Mesendoderm (in vitro differentiated cells): Measurements from ENCODE around the gene GABRB3.

Source experiments
- DNase-seq: peaks from one replicate; pipeline ENCODE4 v3.0.0; 2013
- H2AK5ac ChIP-seq: 2 replicates; pipeline ENCODE4 v1.6.1; 2013; ENCODE audit warnings: low read length, inconsistent platforms
- H2BK120ac ChIP-seq: 2 replicates; pipeline ENCODE4 v1.6.1; 2013; ENCODE audit warnings: low read depth, mild to moderate bottlenecking, low read length, moderate library complexity, mixed read lengths
- H2BK15ac ChIP-seq: replicated peaks from 2 replicates; pipeline ENCODE4 v1.6.1; 2013; ENCODE audit warnings: low read depth, mild to moderate bottlenecking, moderate library complexity
- H2BK5ac ChIP-seq: 2 replicates; pipeline ENCODE4 v1.6.1; 2013; ENCODE audit warnings: low read length, inconsistent platforms
- H3K18ac ChIP-seq: 2 replicates; pipeline ENCODE4 v1.6.1; 2013; ENCODE audit warnings: mild to moderate bottlenecking, low read length, mixed read lengths
- H3K23ac ChIP-seq: one replicate; pipeline ENCODE4 v1.6.1; 2013; ENCODE audit warnings: low read length
- H3K27ac ChIP-seq: 2 replicates; pipeline ENCODE4 v1.5.1; 2013; ENCODE audit warnings: low read depth, mild to moderate bottlenecking, inconsistent platforms, low read length, moderate library complexity
- H3K27me3 ChIP-seq: 2 replicates; pipeline ENCODE4 v1.6.1; 2013; ENCODE audit warnings: low read length, control low read depth, mild to moderate bottlenecking, inconsistent platforms; ENCODE audit not compliant: insufficient read depth, poor library complexity
- H3K36me3 ChIP-seq: 2 replicates; pipeline ENCODE4 v1.6.1; 2013; ENCODE audit warnings: low read length, inconsistent platforms; ENCODE audit not compliant: control insufficient read depth, insufficient read depth
- H3K4ac ChIP-seq: one replicate; pipeline ENCODE4 v1.6.1; 2013; ENCODE audit warnings: low read depth, mild to moderate bottlenecking, low read length, moderate library complexity
- H3K4me1 ChIP-seq: 2 replicates; pipeline ENCODE4 v1.6.1; 2013; ENCODE audit warnings: low read depth, low read length, inconsistent platforms; ENCODE audit not compliant: control insufficient read depth
- H3K4me2 ChIP-seq: 2 replicates; pipeline ENCODE4 v1.6.1; 2013; ENCODE audit warnings: low read length
- H3K4me3 ChIP-seq: 2 replicates; pipeline ENCODE4 v1.5.1; 2013; ENCODE audit warnings: mild to moderate bottlenecking, low read length
- H3K56ac ChIP-seq: one replicate; pipeline ENCODE4 v1.6.1; 2013; ENCODE audit warnings: low read length
- H3K79me1 ChIP-seq: 2 replicates; pipeline ENCODE4 v1.6.1; 2013; ENCODE audit warnings: low read length, inconsistent platforms
- H3K79me2 ChIP-seq: 2 replicates; pipeline ENCODE4 v1.6.1; 2013; ENCODE audit warnings: mild to moderate bottlenecking, low read length; ENCODE audit not compliant: control insufficient read depth, insufficient read depth
- H3K9ac ChIP-seq: 2 replicates; pipeline ENCODE4 v1.6.1; 2013; ENCODE audit warnings: low read length, inconsistent platforms
- H4K5ac ChIP-seq: one replicate; pipeline ENCODE4 v1.6.1; 2013; ENCODE audit warnings: low read length
- H4K8ac ChIP-seq: one replicate; pipeline ENCODE4 v1.6.1; 2013; ENCODE audit warnings: low read depth, mild to moderate bottlenecking, control low read depth, low read length, moderate library complexity
- WGBS: extraction: QIAGEN DNeasy Blood & Tissue Kit; methylation state at CpG from one replicate; pipeline ENCODE4 v1.1.7; 2013; ENCODE audit warnings: low lambda C conversion rate, missing lambda C conversion rate; ENCODE audit not compliant: insufficient coverage; ENCODE audit errors: extremely low coverage; 5-methylcytosine and 5-hydroxymethylcytosine counted together

The GABRB3 gene

DNA sequence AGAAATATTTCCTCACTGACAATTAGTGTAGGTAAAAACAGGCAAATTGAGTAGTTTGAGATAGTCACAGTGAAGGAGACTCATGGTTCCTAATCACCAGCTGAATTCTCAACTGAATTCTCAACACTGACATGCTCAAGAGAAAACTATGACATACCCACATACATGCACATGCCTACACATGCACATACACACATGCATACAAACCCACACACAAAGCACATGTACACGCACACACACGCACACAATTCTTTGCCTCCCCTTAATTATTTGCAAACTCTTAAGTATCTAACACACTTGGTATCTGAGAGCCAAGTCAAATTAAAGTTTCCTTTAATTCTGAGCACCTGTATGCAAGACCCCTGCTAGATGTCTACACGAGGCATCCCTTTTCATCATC is 111.8 kb downstream of the GABRB3 start:
- Histone ChIP-seq H3K27me3 (no peaks in the 10 kb centered on the region), H2BK15ac (no peak overlapping the region), H3K18ac (no peak overlapping the region), H3K27ac (no peak overlapping the region), H3K4me1 (peaks cover 5% of the 10 kb centered on the region), H3K36me3 (no peaks in the 10 kb centered on the region), H3K79me2 (peaks cover 35% of the 10 kb centered on the region), H3K9ac (no peak overlapping the region), H4K5ac (no peak overlapping the region), H4K8ac (no peak overlapping the region), H2BK5ac (no peak overlapping the region), H2AK5ac (no peak overlapping the region), H3K4me2 (no peak overlapping the region), H3K4ac (no peak overlapping the region), H3K79me1 (peaks cover 19% of the 10 kb centered on the region), H3K23ac (no peak overlapping the region), H3K4me3 (no peak overlapping the region), H3K56ac (no peak overlapping the region), H2BK120ac (no peak overlapping the region)
- DNase-seq, result no peak
- no CpG with 5 or more reads among the region's 3 CpGs for WGBS

GRCh38 chr15:26660241-26660640 is 112.6 kb downstream of the GABRB3 start:
- no peak overlapping the region for H3K4me3 ChIP-seq
- H3K18ac ChIP-seq, result no peak overlapping the region
- H2BK15ac ChIP-seq, result no peak overlapping the region
- H3K27me3 ChIP-seq, result no peaks in the 10 kb centered on the region
- no peaks in the 10 kb centered on the region for H3K36me3 ChIP-seq
- no peak overlapping the region for H3K9ac ChIP-seq
- no peak overlapping the region for H2BK5ac ChIP-seq
- peak; percentile 59 for DNase-seq
- H2AK5ac ChIP-seq, result no peak overlapping the region
- no peak overlapping the region for H2BK120ac ChIP-seq
- H3K23ac ChIP-seq, result no peak overlapping the region
- WGBS, result no CpG with 5 or more reads among the region's 6 CpGs
- H3K79me2 ChIP-seq, result peaks cover 34% of the 10 kb centered on the region
- H4K8ac ChIP-seq, result no peak overlapping the region
- H3K4me2 ChIP-seq, result no peak overlapping the region
- no peak overlapping the region for H3K27ac ChIP-seq
- no peak overlapping the region for H3K4ac ChIP-seq
- H4K5ac ChIP-seq, result no peak overlapping the region
- H3K79me1 ChIP-seq, result peaks cover 20% of the 10 kb centered on the region
- peaks cover 5% of the 10 kb centered on the region for H3K4me1 ChIP-seq
- H3K56ac ChIP-seq, result no peak overlapping the region

GRCh38 chr15:26658290-26658689 is 114.6 kb downstream of the GABRB3 start:
- Histone ChIP-seq H3K4me1 (peaks cover 5% of the 10 kb centered on the region), H2BK5ac (no peak overlapping the region), H4K8ac (no peak overlapping the region), H2AK5ac (no peak overlapping the region), H2BK120ac (no peak overlapping the region), H4K5ac (no peak overlapping the region), H3K27ac (no peak overlapping the region), H3K36me3 (no peaks in the 10 kb centered on the region), H3K79me1 (peaks cover 22% of the 10 kb centered on the region), H3K18ac (no peak overlapping the region), H3K79me2 (peaks cover 30% of the 10 kb centered on the region), H3K4me2 (no peak overlapping the region), H3K9ac (no peak overlapping the region), H3K4me3 (no peak overlapping the region), H3K4ac (no peak overlapping the region), H3K27me3 (no peaks in the 10 kb centered on the region), H3K56ac (no peak overlapping the region), H3K23ac (no peak overlapping the region), H2BK15ac (no peak overlapping the region)
- DNase-seq, result no peak
- no CpG with 5 or more reads among the region's 2 CpGs for WGBS

DNA sequence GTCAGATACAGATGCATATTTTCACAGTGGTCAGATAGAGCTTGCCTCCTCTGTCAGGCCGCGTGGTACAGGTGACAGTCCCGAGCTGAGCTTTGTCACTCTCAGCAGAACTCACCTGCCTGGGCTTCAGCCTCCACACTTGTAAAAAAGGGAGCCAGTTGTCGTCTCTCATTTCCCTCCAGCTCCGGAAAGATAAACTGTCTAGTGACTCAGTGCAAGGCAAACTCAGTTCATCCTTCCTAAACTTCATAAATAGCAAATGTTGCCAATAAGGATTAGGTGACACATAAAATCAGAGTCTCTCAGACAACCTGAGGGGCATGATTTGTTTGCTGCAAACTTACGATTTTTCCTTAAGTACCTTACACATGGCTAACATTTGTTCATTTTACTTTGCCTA is 116.8 kb downstream of the GABRB3 start:
- peaks cover 19% of the 10 kb centered on the region for H3K79me1 ChIP-seq
- no peak overlapping the region for H4K5ac ChIP-seq
- H3K27me3 ChIP-seq, result no peaks in the 10 kb centered on the region
- no peak overlapping the region for H4K8ac ChIP-seq
- H3K9ac ChIP-seq, result no peak overlapping the region
- H2AK5ac ChIP-seq, result no peak overlapping the region
- no peak overlapping the region for H3K23ac ChIP-seq
- H3K56ac ChIP-seq, result peak overlapping the region; percentile 25
- no peak overlapping the region for H3K27ac ChIP-seq
- WGBS, result no CpG with 5 or more reads among the region's 6 CpGs
- no peak overlapping the region for H2BK15ac ChIP-seq
- H3K18ac ChIP-seq, result no peak overlapping the region
- H2BK5ac ChIP-seq, result no peak overlapping the region
- peaks cover 22% of the 10 kb centered on the region for H3K79me2 ChIP-seq
- H3K36me3 ChIP-seq, result no peaks in the 10 kb centered on the region
- no peak overlapping the region for H3K4me2 ChIP-seq
- DNase-seq, result no peak
- no peak overlapping the region for H2BK120ac ChIP-seq
- H3K4ac ChIP-seq, result no peak overlapping the region
- H3K4me1 ChIP-seq, result peaks cover 11% of the 10 kb centered on the region
- H3K4me3 ChIP-seq, result no peak overlapping the region

DNA sequence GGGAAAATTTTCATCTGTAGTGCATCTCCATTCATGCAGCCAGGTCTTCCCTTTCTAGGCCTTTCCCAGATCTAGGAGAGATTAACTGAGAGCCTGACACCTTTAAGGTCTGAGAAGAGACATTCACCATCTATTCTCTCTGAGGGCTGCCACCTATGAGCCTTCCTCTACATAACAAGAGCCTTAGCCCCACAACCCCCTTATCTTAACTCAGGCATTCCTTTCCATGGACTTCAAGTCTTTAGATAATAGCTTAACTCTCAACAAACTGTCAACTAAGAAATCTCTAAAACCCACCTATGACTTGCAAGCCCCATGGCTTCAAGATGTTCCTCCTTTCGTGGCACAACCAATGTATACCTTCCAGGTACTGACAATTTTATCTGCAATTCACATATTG is 121.0 kb downstream of the GABRB3 start:
- no peaks in the 10 kb centered on the region for H3K27me3 ChIP-seq
- H3K18ac ChIP-seq, result peak overlapping the region; percentile 41
- H3K23ac ChIP-seq, result no peak overlapping the region
- no peak overlapping the region for H2BK15ac ChIP-seq
- H4K5ac ChIP-seq, result no peak overlapping the region
- H3K79me2 ChIP-seq, result peaks cover 33% of the 10 kb centered on the region
- peak overlapping the region; percentile 58 for H3K56ac ChIP-seq
- H3K79me1 ChIP-seq, result peaks cover 31% of the 10 kb centered on the region
- peak overlapping the region; percentile 81 for H3K27ac ChIP-seq
- H3K4me2 ChIP-seq, result no peak overlapping the region
- no CpG with 5 or more reads among the region's 1 CpG for WGBS
- no peak overlapping the region for H2BK5ac ChIP-seq
- no peak overlapping the region for H2BK120ac ChIP-seq
- no peak overlapping the region for H3K9ac ChIP-seq
- peaks cover 12% of the 10 kb centered on the region for H3K4me1 ChIP-seq
- no peak overlapping the region for H2AK5ac ChIP-seq
- no peaks in the 10 kb centered on the region for H3K36me3 ChIP-seq
- DNase-seq, result peak; percentile 89
- H3K4me3 ChIP-seq, result no peak overlapping the region
- H4K8ac ChIP-seq, result no peak overlapping the region
- H3K4ac ChIP-seq, result no peak overlapping the region

GRCh38 chr15:26648676-26649075 is 124.2 kb downstream of the GABRB3 start:
- H3K27me3 ChIP-seq, result no peaks in the 10 kb centered on the region
- no peak overlapping the region for H4K5ac ChIP-seq
- no peak overlapping the region for H3K9ac ChIP-seq
- H3K4me1 ChIP-seq, result peaks cover 12% of the 10 kb centered on the region
- no CpG with 5 or more reads among the region's 6 CpGs for WGBS
- no peak overlapping the region for H3K18ac ChIP-seq
- H2BK120ac ChIP-seq, result no peak overlapping the region
- peaks cover 28% of the 10 kb centered on the region for H3K79me1 ChIP-seq
- no peak overlapping the region for H2BK15ac ChIP-seq
- H3K4ac ChIP-seq, result no peak overlapping the region
- peaks cover 38% of the 10 kb centered on the region for H3K79me2 ChIP-seq
- peak overlapping the region; percentile 20 for H3K56ac ChIP-seq
- no peak overlapping the region for H3K4me2 ChIP-seq
- no peak overlapping the region for H4K8ac ChIP-seq
- H3K23ac ChIP-seq, result no peak overlapping the region
- H2AK5ac ChIP-seq, result no peak overlapping the region
- H2BK5ac ChIP-seq, result no peak overlapping the region
- no peak overlapping the region for H3K4me3 ChIP-seq
- DNase-seq, result no peak
- no peak overlapping the region for H3K27ac ChIP-seq
- no peaks in the 10 kb centered on the region for H3K36me3 ChIP-seq
